Ascending aorta (tissue), 2 donors: ENCODE measurements around the gene ARSG. TPM values are rescaled to one million over a fixed set of nuclear protein-coding genes. Genes with fewer than 3 reads are reported as not detected.
"Not testable (repeated sequence)": the region's sequence is repeated elsewhere in the genome, so short reads cannot be mapped to it uniquely, and the experiment has no call there.

Source experiments
- DNase-seq, 2 donors: peaks; one replicate each; pipeline ENCODE4 v3.0.0-alpha.2; 2019; ENCODE audit warnings: low spot score in 2 of 2
- H3K27ac ChIP-seq, 2 donors: fragments of 200-600 bp; sonication (generic); one replicate each; pipeline ENCODE4 v1.5.1; 2016 to 2017; ENCODE audit warnings: mild to moderate bottlenecking in 1 of 2
- H3K27me3 ChIP-seq: fragments of 200-600 bp; sonication (generic); one replicate; pipeline ENCODE4 v1.5.1; 2017
- H3K36me3 ChIP-seq, 2 donors: fragments of 200-600 bp; sonication (generic); one replicate each; pipeline ENCODE4 v1.5.1; 2016
- H3K4me1 ChIP-seq, 2 donors: fragments of 200-600 bp; sonication (generic); one replicate each; pipeline ENCODE4 v1.5.1; 2016 to 2017; ENCODE audit warnings: mild to moderate bottlenecking in 1 of 2
- H3K4me3 ChIP-seq, 2 donors: fragments of 200-600 bp; sonication (generic); one replicate each; pipeline ENCODE4 v1.5.1; 2016 to 2017; ENCODE audit warnings: mild to moderate bottlenecking in 1 of 2
- H3K9me3 ChIP-seq, 2 donors: fragments of 200-600 bp; sonication (generic); one replicate each; pipeline ENCODE4 v1.5.1; 2016
- CTCF ChIP-seq, 3 experiments: fragments of 200-600 bp in 2 of 3; fragments of 450-650 bp in 1 of 3; sonication (generic) in 2 of 3; IDR thresholded peaks; one replicate each; pipeline ENCODE4 v1.5.1; 2016 to 2019; ENCODE audit warnings: antibody characterized with exemption in 3 of 3, mild to moderate bottlenecking in 1 of 3, moderate library complexity in 1 of 3
- intact Hi-C: fragments of 100-400 bp; cut with DNase I; formaldehyde crosslinking; loops from one replicate; pipeline ENCODE4 v1.15.1; 2023
- total RNA-seq: library from RNA; depleted of rRNA; stranded (reverse); fragments of >200 nt; gene quantifications from one replicate; pipeline ENCODE4 v1.1.0, GENCODE V29; 2016

ARSG gene
- total RNA-seq, 1 donor from 2014 or later, result 7.3 TPM

- Histone ChIP-seq H3K27ac (no peak overlapping the region), H3K4me3 (no peak overlapping the region), H3K36me3 (no peaks in the 10 kb centered on the region), H3K27me3 (no peaks in the 10 kb centered on the region), H3K9me3 (no peaks in the 10 kb centered on the region), H3K4me1 (no peaks in the 10 kb centered on the region)
- TF ChIP-seq CTCF (IDR thresholded peaks at IDR 0.05), result no peak
- intact Hi-C loops, result no loop called here
- DNase-seq, result no peak
Observed at GRCh38 chr17:68304706-68305105, 13.4 kb downstream of the ARSG start.

GRCh38 chr17:68305142-68305541 lies 13.8 kb downstream of the ARSG start:
- no peak for DNase-seq
- Histone ChIP-seq H3K4me1 (no peaks in the 10 kb centered on the region), H3K4me3 (no peak overlapping the region), H3K36me3 (no peaks in the 10 kb centered on the region), H3K27ac (no peak overlapping the region), H3K9me3 (no peaks in the 10 kb centered on the region), H3K27me3 (no peaks in the 10 kb centered on the region)
- TF ChIP-seq CTCF (IDR thresholded peaks at IDR 0.05), result no peak
- intact Hi-C loops, result no loop called here

DNA sequence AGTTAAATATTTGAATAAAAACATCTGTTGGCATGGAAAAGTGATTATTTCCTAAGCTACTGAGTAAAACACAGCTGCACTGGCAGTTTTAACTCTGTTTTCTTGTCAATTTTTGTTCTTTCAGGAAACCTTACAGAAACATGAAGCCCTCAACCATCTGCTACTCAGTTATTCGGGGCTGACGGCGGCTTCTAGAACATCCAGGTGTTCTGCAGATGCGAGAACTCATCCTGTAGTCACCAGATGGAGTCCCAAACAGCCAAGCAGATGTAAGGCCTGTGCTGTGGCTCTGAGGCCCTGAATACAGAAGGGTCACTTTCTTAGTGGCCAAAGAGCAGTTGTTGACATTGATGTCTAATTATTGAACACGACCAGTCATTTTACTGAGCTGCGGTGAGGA lies 15.5 kb downstream of the ARSG start:
- Histone ChIP-seq H3K4me3 (no peak overlapping the region), H3K27ac (no peak overlapping the region), H3K9me3 (no peaks in the 10 kb centered on the region), H3K27me3 (no peaks in the 10 kb centered on the region), H3K4me1 (no peaks in the 10 kb centered on the region), H3K36me3 (no peaks in the 10 kb centered on the region)
- intact Hi-C loops, result no loop called here
- no peak for DNase-seq
- no peak for TF ChIP-seq CTCF (IDR thresholded peaks at IDR 0.05)

- Histone ChIP-seq H3K27ac (no peak overlapping the region), H3K4me3 (no peak overlapping the region), H3K4me1 (no peaks in the 10 kb centered on the region), H3K27me3 (no peaks in the 10 kb centered on the region), H3K36me3 (no peaks in the 10 kb centered on the region), H3K9me3 (no peaks in the 10 kb centered on the region)
- no peak for TF ChIP-seq CTCF (IDR thresholded peaks at IDR 0.05)
- intact Hi-C loops, result no loop called here
- DNase-seq, result no peak
Observed at GRCh38 chr17:68307443-68307842, 16.1 kb downstream of the ARSG start.

- H3K9me3 ChIP-seq, H3K4me3 ChIP-seq, H3K36me3 ChIP-seq, H3K27me3 ChIP-seq, intact Hi-C loops, DNase-seq, H3K27ac ChIP-seq, H3K4me1 ChIP-seq: not testable (repeated sequence)
Observed at GRCh38 chr17:68308486-68308885, 17.2 kb downstream of the ARSG start.

DNA sequence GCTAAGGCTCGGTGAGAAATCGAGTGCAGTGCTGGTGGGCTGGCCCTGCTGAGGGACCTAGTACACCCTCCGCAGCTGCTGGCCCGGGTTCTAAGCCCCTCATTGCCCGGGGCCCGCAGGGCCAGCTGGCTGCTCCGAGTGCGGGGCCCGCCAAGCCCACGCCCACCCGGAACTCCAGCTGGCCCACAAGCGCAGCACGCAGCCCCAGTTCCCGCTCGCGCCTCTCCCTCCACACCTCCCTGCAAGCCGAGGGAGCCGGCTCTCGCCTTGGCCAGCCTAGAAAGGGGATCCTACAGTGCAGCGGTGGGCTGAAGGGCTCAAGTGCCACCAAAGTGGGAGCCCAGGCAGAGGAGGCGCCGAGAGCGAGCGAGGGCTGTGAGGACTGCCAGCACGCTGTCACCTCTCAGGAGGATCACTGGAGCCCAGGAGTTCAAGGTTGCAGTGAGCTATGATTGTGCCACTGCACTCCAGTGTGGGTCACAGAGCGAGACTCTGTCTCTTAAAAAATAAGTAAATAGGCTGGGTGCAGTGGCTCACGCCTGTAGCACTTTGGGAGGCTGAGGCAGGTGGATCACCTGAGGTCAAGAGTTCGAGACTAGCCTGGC lies 17.9 kb downstream of the ARSG start:
- H3K9me3 ChIP-seq, H3K4me1 ChIP-seq, H3K27ac ChIP-seq, intact Hi-C loops, H3K27me3 ChIP-seq, DNase-seq, H3K4me3 ChIP-seq, H3K36me3 ChIP-seq: not testable (repeated sequence)

DNA sequence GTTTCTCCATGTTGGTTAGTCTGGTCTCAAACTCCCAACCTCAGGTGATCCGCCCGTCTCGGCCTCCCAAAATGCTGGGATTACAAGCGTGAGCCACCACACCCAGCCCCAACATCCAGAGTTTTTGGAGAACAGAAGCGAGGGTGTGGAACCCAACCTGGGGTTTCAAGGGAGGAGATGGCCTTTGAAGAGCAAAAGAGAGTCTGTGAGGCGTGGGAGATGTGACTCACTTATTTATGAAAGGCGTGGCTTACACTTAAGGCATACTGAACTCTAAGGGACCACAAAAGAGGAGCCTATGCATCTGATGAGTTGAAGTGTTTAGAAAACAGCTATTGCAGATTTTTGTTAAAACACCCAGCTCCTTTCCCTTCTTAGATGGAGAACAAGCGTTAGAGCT lies 18.9 kb downstream of the ARSG start:
- Histone ChIP-seq H3K9me3 (no peaks in the 10 kb centered on the region), H3K4me3 (no peak overlapping the region), H3K36me3 (no peaks in the 10 kb centered on the region), H3K4me1 (no peaks in the 10 kb centered on the region), H3K27me3 (no peaks in the 10 kb centered on the region), H3K27ac (no peak overlapping the region)
- no peak for TF ChIP-seq CTCF (IDR thresholded peaks at IDR 0.05)
- DNase-seq, result no peak
- intact Hi-C loops, result no loop called here
